GM23338 (cell line): ENCODE measurements around the gene TBCEL. TPM values are rescaled to one million over a fixed set of nuclear protein-coding genes. Genes with fewer than 3 reads are reported as not detected.

Experiments used
- polyA plus RNA-seq: library from polyadenylated mRNA; unstranded; fragments of >200 nt; fragmentation: Nextera tagmentation; extraction: Ambion mirVana; gene quantifications from 2 replicates; pipeline ENCODE4 v1.2.1, GENCODE V29; 2016
- total RNA-seq: library from RNA; depleted of rRNA; stranded (reverse); fragments of >200 nt; shearing (Covaris generic); gene quantifications from 2 replicates; pipeline ENCODE4 v1.2.3, GENCODE V29; 2014; rRNA removed

The TBCEL gene
- total and polyA plus RNA-seq, 2 experiments from 2014 or later, result 5.4 to 16.2 TPM

Other genes starting within 250 kb of the TBCEL start
- gene TECTA, start 77.1 kb downstream of the TBCEL start, total RNA-seq, result 0.69 and 0.74 TPM in 2 replicates
- 0.24 and 0.34 TPM in 2 replicates for gene TECTA, start 77.1 kb downstream of the TBCEL start, polyA plus RNA-seq